HG03521 (cell line): ENCODE data around the gene GBX1.

Source experiments
- ATAC-seq: cut with Tn5 transposase; IDR thresholded peaks from one replicate; pipeline ENCODE4 v1.9.1; 2021; ENCODE audit warnings: mild to moderate bottlenecking, moderate library complexity; ENCODE audit not compliant: unreplicated experiment

GBX1 gene

DNA sequence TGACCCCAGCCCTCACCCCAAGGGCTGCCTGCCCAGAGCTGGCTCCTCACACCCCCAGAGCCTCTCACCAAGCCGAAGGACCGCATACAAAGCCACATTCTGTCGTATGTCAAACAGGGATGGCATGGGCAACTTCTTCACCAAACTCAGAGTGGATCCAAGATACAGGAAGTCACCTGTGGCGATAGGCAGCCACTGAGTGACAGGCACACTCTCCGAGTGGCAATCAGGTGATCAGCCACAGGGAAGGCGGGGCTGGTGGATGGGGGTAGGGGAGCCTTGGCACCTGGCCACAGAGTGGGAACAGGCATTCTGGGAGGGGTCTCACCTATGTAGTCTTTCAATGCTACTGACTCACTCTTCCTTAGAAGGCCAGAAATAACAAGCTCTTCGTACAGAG is 26.7 kb upstream of the GBX1 start:
- no peak for ATAC-seq

DNA sequence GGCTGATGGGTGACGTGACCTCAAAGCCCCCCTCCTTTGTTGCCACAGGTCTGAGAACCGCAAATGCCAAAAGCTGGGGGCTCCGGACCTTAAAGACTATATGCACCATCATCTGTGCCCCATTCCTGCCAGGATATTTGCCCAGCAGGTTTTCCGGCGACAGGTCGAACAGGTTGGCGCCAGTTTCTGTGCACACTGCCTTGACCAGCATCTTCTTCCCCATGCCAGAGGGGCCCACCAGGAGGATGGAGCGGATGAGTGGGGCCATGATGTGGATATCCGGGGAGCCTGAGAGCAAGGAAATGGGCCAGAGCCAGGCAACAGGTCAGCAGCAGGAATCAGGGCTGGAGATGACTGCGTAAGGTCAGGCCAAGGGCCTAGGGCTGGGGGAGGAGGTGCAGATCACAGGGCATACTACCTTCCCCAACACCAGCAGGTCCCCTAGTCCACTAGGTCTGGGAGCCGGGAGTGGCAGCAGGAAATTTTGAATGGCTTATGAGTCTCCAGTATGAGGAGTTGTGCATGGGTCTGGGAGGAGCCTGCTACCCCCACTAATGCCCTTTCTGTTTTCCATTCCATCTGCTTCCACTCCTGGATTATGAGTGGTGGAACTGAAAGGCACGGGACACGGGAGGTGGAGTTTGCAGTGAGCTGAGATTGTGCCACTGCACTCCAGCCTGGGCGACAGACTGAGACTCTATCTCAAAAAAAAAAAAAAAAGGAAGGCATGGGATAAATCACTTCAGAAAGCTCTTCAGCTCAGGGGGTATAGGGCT is 25.9 kb upstream of the GBX1 start:
- ATAC-seq, result no peak

DNA sequence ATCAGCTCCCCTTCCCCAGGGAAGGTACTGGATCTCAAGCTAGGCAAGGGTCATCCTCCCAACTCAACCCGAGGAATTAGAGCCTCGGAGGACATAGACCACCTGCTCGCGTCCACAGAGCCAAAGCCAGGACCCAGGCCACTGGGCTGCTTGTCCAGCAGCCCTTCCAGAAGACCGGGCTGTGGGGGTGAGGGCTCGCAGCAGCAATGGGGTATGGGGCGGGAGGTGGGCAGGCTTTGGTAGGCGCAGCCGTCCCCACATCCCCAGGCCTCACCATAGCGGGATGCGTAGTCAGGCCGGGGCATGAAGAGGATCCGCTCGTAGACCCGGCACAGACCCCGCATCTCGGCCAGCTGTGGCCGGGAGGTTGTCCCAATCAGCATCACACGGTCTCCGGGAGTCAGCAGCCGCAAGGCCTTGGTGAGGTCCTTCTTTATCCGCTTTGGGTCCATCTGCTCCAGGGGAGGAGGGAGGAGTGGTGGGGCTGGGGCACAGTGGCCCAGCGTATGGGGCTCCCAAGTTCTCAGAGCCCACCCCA is 24.6 kb upstream of the GBX1 start:
- no peak for ATAC-seq

DNA sequence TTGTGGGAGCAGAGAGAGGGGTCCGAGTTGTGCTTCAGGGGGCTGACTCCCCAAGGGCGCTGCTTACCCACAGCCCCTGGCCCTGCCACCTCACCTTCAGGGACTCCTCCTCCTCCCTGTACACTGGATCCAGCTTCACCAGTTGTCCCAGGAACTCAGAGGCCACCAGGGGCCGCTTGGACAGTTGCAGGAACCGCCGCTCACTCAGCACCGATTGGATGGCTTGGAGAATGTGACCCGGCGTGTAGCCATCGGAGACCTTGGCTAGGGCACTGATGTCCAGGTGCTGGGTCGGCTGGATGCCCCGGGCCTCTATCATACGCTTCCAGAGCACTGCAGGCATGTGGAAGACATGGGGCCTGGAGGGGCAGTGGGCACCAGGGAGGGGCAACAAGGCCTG is 24.1 kb upstream of the GBX1 start:
- no peak for ATAC-seq

GRCh38 chr7:151189038-151189437 is 21.5 kb upstream of the GBX1 start:
- no peak for ATAC-seq

DNA sequence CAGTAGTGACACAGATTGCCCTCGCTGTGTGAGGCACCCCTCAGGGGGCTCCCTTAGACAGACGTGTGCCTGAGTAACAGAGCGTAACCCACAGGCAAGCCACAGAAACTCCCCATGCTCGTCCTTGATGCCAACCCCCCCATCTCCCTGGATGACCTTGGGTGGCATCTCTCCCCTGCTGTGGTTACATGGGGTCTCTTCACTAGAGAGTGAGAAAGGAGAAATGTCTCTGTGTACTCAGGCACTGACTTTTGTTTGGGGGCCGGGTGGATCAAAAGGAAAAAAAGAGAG is 20.7 kb upstream of the GBX1 start:
- no peak for ATAC-seq

DNA sequence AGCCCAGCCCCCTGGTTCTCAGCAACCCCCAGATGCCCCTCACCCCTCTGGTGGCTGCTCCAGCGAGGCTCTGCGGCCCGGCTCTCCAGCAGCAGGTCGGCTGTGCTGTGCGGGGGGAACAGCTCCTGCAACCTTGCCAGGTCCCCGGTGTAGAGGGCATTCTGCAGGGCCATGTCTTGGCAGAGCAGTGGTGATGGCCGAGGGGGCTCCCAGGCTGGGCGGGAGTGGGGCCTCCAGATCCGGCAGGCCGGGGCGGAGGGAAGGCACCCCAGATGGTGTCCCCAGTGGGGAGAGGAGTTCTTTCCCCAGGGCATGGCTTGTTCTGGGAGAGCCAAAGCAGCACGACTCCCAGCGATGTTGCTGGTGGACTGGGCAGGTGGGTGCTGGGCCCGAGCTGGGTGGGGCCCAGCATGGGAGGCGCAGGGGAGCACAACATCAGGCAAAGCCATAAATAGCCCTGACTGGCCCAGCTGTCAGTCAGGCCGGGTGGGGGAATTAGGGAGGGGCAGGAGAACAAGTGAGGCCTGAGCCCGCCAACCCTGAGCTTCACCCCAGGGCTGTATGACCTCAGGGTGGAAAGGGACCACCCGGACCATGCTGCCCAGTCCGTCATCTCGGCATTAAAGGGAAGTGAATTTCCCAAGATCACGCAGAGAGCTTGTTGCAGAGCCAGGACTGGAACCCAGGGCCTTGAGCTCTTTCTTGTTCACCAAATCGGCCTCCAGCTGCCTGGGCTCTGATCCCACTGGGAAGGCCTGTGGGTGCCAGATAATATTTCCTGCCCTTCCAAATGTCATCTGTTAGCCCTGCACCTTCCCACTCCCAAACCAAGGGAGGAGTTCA is 20.1 kb upstream of the GBX1 start:
- ATAC-seq, result no peak

DNA sequence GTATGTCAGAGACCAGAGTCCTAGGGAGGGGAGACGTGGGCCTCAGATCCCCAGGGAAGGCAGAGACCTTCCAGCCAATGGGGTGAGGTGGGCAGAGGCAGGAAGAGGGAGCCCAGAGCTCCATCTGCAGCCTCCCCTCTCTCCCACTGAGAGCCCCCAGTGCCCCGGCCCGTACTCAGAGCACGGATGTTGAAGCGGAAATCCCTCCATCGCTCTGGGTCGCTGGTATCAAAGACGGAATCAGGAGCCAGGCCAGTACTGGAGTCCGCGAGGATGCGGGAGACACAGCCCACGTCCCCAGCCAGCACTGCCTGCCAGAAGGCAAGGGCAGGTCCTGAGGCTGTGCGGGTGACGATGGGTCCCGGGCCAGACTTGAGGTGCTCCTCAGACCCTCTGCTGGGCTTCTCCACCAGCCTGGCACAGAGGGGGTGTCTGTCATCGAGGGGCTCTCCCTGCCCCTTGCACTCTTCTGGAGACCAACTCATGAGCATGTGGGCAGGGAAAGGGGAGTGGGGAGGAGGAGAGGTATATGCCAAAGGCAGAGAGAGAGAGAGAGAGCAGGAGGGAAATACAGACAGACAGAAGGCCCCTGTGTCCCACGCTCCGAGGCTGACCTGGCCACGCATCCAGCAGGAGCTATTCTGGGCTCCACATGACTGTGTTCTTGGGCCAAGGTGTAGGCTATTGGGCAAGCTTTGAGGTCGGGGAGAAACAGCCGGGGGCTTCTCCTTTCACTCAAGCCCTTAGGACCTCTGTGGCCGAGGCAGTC is 19.3 kb upstream of the GBX1 start, which contains the start of gene ASB10:
ASB10 (minus strand) TSS at position 611 of the 769 bp plus-strand sequence; CDS start at position 491, 120 bp downstream.
- no peak for ATAC-seq

GRCh38 chr7:151185762-151186639 is 18.5 kb upstream of the GBX1 start:
- no peak for ATAC-seq

DNA sequence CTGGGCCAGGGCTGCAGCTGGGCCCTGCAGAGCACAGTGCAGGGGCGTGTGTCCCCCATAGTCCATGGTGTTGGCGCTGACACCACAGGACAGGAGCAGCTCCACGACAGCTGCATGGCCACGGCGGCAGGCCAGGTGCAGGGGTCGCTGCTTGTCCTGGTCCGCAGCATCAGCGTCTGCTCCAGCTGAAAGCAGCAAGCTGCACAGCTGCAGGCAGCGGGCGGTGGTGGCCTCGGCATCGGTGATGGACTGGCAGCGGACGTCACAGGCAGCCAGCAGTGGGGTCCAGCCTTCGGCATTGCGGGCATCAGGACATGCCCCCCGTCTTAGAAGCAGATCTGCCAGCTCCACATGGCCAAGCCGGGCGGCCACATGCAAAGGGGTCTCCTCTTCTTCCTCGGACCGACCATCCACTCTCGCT is 13.5 kb upstream of the GBX1 start:
- no peak for ATAC-seq

DNA sequence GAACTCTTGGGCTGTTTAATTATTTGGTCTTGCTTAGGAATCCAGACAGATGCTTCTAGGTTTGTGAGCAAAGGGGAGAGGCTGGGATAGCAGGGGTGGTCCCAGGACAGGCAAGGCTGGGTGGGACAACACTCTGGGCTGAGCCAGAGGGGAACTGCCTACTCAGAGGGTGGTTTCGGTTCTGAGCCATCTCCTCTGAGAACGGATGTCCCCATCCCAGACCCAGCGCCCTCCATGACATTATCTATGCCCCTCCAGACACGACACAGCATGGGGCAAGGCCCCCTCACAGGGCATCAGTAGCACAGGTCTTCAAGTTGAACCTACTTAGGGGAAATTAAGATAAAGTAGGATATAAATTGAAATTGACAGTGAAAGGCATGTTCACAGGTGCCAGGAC is 12.5 kb upstream of the GBX1 start:
- no peak for ATAC-seq

GRCh38 chr7:151179287-151179860 is 11.9 kb upstream of the GBX1 start:
- no peak for ATAC-seq

DNA sequence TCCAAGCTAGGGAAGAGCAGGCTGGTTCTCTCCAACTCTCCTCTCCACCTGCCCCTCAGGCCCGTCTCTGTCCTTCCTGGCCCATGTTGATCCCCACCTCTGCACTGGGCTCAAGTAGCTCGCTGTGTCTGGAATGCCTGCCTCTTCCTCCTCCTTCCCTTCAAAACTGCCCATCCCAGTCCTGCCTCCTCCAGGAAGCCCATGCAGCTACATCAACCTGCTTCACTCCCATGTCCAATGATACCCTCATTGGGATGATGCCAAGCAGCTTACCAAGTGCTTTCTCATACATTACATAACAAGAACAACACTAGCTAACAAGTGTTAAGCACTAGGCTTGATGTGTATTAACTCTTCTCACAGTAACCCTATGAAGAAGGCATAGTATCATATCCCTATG is 11.3 kb upstream of the GBX1 start:
- ATAC-seq, result no peak

- ATAC-seq, result no peak
Observed at GRCh38 chr7:151178236-151178635, 10.7 kb upstream of the GBX1 start.

- no peak for ATAC-seq
Observed at GRCh38 chr7:151177310-151177709, 9.8 kb upstream of the GBX1 start.

DNA sequence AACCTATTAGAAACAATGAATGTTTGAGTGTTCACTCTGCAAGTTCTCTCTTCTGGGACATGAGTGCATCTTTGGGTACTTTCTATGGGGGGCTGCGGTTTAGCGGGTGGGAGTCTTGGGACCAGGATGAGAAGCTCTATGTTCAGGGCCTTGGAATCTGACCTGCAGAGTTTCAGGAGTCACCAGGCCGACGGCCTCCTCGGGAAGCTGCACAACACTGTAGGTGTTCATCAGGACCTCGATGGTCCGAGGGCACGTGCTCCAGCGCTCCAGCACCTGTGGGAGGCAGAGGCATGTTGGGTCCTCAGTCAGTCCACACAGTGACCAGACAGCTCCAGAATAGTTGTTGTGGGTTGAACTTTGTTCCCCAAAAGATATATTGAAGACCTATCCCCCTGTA is 8.9 kb upstream of the GBX1 start:
- ATAC-seq, result no peak

DNA sequence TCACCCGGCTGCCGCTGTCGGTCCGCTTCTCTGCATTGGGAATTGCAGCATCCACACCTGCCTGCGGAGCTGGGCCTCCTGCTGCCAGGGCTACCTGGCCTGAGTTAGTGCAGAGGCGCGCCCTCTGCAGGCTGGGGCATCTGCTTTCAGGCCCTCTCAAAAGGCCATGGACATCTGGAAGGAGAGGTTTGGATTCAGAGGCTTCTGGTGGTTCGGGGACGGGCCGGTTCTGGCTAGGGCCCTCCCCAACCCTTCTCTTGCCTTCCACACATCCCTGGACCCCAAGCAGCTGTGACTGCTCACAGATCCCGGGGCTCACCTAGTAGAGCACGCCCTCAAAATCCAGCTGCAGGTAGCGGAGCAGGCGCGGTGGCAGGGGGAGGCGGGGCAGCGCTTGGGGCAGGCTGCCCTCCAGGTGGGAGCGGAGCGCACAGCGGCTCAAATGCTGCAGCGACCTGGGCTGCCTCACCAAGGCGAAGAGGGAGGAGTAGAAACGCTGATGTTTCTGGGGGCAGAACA is 8.4 kb upstream of the GBX1 start:
- ATAC-seq, result no peak

DNA sequence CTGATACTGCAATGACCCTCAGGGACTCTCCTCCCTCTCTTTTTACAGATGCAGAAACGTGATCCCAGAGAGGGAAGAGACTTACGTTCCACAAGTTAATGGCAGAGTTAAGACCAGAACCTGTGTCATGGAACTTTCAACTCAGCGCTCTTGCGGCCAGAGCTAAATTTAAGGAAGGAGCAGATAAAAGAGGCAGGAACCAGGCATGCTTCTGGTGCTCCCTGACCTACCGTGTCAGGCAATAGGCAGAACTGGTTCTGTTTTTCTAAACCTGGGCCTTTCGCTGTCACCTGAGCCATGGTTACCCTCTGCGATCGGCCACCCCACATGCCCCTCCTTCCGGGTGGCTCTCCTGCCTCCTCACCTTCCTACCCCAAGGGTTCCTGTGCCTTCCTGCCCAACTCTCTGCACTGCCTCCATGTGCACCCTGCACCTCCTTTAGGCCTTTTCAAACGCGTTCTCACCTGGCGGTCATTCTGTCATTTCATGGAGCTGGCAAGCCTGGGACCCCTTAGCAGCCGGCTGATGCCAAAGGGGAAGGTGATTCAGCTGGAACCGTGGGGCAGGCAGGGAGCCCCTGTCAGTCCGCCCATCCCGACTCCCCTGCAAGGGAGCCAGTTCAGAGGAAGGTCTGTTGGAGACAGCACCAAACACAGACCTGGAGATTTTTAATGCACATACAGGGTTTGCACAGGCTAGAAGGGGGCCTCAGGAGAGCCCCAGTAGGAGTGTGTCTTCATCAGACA is 7.7 kb upstream of the GBX1 start:
- no peak for ATAC-seq
